Epithelial cell of esophagus (primary cell): Measurements from ENCODE around the gene DNASE2B.

Experiments used
- DNase-seq: peaks from one replicate; pipeline ENCODE4 v3.0.0; 2010; ENCODE audit warnings: low read depth
- H3K4me3 ChIP-seq: 2 replicates; pipeline ENCODE4 v1.5.1; 2011; ENCODE audit warnings: mild to moderate bottlenecking, low read length, control low read depth
- TF ChIP-seq, protein P1 (sequence below): IDR thresholded peaks from 2 replicates; pipeline ENCODE4 v1.5.1; 2011; ENCODE audit warnings: low read depth, mild to moderate bottlenecking, low read length, control low read depth, inconsistent platforms; ENCODE audit not compliant: insufficient read depth; ENCODE audit errors: missing control alignments

Gene DNASE2B

DNA sequence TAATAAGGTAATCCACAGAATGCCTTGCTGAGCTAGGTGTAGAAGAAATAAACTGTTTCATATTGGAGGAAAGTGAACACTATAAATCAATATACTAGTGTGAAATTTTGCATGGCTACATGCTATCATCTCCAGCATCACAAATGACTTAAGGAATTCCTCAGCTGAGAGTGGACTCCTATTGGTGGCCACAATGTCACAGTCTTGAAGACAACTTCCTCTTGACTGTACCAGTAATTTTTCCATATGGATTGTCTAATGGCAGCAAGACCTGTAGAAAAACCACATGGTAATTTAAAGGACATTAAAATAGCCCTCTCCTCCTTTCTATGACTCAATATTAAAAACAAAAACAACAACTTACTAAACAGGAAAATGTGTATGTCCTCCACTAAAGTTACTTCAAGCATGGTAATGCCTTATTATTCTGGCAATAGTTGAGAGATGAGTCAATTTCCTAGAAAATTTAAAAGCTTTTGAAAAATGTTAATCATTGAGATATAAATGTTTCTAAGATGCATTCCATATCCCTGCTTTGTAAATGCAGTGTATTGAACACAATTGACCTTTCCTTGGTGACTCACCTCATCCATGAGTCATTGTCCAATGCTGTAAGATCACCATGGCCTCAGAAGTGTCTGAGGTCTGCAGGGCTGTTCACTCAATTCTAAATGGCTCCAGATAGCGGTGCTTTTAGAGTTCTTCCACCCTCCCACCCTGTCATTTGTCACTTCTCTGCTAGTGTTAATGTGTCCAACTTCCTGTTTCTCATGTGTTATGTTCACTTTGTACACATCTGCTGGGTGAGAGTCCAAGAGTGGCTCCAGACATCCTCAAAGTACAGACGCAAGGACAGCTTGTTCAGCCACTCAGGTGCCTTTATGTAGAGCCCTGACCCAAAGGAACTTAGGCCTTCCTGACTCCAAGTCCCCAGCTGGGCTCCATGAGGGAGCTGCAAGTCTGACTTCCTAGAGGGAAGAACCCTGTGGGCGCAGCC is 32.8 kb upstream of the DNASE2B start:
- TF ChIP-seq, protein P1, sequence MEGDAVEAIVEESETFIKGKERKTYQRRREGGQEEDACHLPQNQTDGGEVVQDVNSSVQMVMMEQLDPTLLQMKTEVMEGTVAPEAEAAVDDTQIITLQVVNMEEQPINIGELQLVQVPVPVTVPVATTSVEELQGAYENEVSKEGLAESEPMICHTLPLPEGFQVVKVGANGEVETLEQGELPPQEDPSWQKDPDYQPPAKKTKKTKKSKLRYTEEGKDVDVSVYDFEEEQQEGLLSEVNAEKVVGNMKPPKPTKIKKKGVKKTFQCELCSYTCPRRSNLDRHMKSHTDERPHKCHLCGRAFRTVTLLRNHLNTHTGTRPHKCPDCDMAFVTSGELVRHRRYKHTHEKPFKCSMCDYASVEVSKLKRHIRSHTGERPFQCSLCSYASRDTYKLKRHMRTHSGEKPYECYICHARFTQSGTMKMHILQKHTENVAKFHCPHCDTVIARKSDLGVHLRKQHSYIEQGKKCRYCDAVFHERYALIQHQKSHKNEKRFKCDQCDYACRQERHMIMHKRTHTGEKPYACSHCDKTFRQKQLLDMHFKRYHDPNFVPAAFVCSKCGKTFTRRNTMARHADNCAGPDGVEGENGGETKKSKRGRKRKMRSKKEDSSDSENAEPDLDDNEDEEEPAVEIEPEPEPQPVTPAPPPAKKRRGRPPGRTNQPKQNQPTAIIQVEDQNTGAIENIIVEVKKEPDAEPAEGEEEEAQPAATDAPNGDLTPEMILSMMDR: no peak
- peak; percentile 85 for DNase-seq
- H3K4me3 ChIP-seq: no peak overlapping the region

DNA sequence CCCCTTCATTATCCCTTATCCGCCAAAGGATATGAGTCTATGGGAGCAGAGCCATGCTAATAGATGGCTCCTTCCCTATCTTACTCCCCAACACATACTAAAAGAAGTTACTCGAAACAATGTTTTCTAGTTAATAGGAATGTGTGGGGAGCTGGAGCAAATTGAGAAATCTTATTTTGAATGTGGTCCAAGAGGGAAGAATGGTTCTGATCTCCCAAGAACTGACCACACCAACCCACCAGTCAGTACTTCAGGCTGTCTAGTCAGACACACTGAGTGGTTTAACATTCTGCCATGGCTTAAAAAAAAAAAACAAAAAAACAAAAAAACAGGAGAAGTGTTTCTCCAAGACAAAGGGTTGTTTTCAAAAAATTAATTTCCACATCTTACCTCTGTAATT is 31.5 kb upstream of the DNASE2B start:
- TF ChIP-seq, protein P1: no peak
- H3K4me3 ChIP-seq: no peak overlapping the region
- no peak for DNase-seq

DNA sequence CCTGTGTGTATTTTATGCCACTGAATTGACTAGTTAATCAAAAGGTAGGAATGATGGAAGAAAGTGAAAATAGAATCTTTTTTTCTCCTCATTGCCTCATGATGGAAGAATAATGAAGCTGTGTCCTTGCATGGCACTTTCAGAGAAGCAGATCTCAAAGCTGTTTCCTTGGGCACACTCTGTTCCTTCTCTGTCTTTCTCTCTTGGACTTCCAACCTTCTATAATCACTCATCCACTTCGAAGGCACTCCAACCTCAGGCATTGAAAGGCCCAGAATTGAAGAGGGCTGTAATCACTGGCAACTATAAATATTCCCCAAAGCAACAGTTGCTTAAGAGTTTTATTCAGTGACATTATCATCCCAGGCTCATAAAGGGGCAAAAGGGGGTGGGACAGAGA is 31.1 kb upstream of the DNASE2B start:
- H3K4me3 ChIP-seq: no peak overlapping the region
- DNase-seq: no peak
- TF ChIP-seq, protein P1: no peak

DNA sequence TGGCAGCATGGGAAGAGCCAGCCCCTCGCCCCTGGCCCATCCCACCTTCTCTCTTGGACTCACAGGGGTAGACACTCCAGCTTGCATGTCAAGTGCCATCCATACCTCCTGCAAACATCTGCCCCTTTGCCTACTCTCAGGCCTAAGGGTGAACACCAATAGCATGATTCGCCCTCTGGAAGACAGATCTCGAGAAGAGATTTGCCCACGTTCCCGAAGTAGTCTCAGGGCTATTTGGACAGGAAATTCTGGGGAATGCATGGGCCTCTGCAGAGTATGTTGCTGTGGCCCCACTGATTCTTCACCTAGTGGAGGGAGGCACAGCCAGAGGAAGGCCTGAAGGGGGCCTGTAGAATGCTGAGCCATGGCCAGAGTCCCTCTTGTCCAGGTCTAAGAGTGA is 29.8 kb upstream of the DNASE2B start:
- DNase-seq: no peak
- no peak overlapping the region for H3K4me3 ChIP-seq
- TF ChIP-seq, protein P1: no peak

DNA sequence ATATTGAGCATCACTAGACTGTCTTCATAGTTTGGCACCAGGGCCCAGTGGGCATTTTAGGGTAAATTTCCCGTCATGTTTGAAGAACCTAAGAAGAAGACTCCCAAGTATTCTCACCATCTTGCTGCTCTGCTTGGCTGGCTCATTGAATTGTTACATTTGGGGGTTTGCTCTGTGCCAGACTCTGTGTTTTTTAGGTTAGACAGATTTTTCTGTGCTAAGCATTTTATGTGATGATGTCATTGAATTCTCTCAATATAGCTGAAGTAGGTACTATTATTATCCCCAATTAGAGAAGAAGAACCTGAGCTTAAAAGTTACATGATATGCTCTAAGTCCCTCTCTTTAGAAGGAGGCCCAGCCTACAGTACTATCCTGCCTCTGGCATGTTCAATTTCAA is 28.0 kb upstream of the DNASE2B start:
- DNase-seq: no peak
- H3K4me3 ChIP-seq: no peak overlapping the region
- TF ChIP-seq, protein P1: no peak

DNA sequence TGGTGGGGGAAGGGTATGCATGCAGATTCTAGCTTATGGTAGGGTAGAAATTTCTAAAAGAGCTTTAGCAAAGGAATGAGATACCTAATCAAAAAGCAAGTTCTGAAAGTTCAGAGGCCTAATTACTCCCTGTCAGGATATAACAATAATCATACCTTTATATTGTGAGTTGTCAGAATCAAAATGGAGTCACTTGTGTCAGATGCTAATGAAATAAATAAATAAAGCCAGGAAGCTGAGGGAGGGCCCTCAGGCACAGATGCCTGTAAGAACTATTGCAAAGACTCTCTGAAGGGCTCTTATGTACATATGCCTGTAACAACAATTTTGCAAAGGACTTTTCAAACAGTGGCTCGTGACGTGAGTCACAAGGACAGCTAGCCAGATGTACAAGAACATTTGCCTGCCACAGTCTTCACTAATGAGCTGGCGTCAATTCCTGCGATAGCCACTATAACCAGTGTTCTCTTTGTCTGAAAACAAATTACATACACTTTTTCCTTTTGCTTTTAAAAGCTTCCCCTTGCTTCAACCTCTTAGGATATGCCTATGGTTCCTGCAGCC is 27.4 kb upstream of the DNASE2B start:
- DNase-seq: peak; percentile 51
- H3K4me3 ChIP-seq: no peak overlapping the region
- TF ChIP-seq, protein P1: no peak
